HG03442 (cell line): ENCODE measurements around the gene PCSK9.
A peak's percentile ranks its signal among the peaks of the same experiment; 100 is the strongest.
"Not testable (repeated sequence)": the region's sequence is repeated elsewhere in the genome, so short reads cannot be mapped to it uniquely, and the experiment has no call there.

Source experiments
- ATAC-seq: cut with Tn5 transposase; IDR thresholded peaks from one replicate; pipeline ENCODE4 v1.9.1; 2021; ENCODE audit warnings: mild to moderate bottlenecking, moderate library complexity; ENCODE audit not compliant: unreplicated experiment

PCSK9 gene

GRCh38 chr1:55073187-55073916, 34.0 kb downstream of the PCSK9 start:
- peak; percentile 65 for ATAC-seq

- no peak for ATAC-seq
Measured at GRCh38 chr1:55074455-55074854, 35.1 kb downstream of the PCSK9 start.

GRCh38 chr1:55076356-55076755, 37.0 kb downstream of the PCSK9 start:
- ATAC-seq: no peak

GRCh38 chr1:55078470-55078869, 39.1 kb downstream of the PCSK9 start:
- ATAC-seq: no peak

GRCh38 chr1:55079651-55080050, 40.3 kb downstream of the PCSK9 start:
- no peak for ATAC-seq

GRCh38 chr1:55081188-55081904, 42.0 kb downstream of the PCSK9 start:
- no peak for ATAC-seq

GRCh38 chr1:55081905-55082296, 42.6 kb downstream of the PCSK9 start:
- no peak for ATAC-seq

- no peak for ATAC-seq
Measured at GRCh38 chr1:55084257-55084656, 44.9 kb downstream of the PCSK9 start.

- ATAC-seq: no peak
Measured at GRCh38 chr1:55087439-55087838, 48.1 kb downstream of the PCSK9 start.

GRCh38 chr1:55088413-55088812, 49.1 kb downstream of the PCSK9 start:
- no peak for ATAC-seq

GRCh38 chr1:55089683-55090082, 50.3 kb downstream of the PCSK9 start:
- no peak for ATAC-seq

GRCh38 chr1:55092475-55092874, 53.1 kb downstream of the PCSK9 start:
- no peak for ATAC-seq

- no peak for ATAC-seq
Measured at GRCh38 chr1:55095095-55095494, 55.7 kb downstream of the PCSK9 start.

- ATAC-seq: no peak
Measured at GRCh38 chr1:55103891-55104290, 64.5 kb downstream of the PCSK9 start.

- ATAC-seq: no peak
Measured at GRCh38 chr1:55107101-55107500, 67.8 kb downstream of the PCSK9 start.

GRCh38 chr1:55109005-55109404, 69.7 kb downstream of the PCSK9 start:
- ATAC-seq: not testable (repeated sequence)
